ENCODE results near the gene KIFC3. TPM values are rescaled to one million over a fixed set of nuclear protein-coding genes. Genes with fewer than 3 reads are reported as not detected.

Gene KIFC3
- total and polyA plus RNA-seq, 2 of the 8 experiments (the other 6 are each of a cell fraction or from before 2014, with no cell fraction given) = 2.1 to 7.1 TPM

GRCh38 chr16:57815987-57816745 is 13.9 kb upstream of the KIFC3 start (continued):
- TF ChIP-seq TBP (IDR thresholded peaks at IDR 0.05; ENCODE audit: low read depth, low read length) (peak; percentile 11; the same call in 1 of the 2 replicates), SP1 (IDR thresholded peaks at IDR 0.05; ENCODE audit: low read depth, low read length) (peak; percentile 67; the same call in 1 of the 2 replicates), CHD2 (IDR thresholded peaks at IDR 0.05; ENCODE audit: low read length) (0 out of 2 replicates have a peak, but pooled peaks have one; percentile 26), MAX (IDR thresholded peaks at IDR 0.05) (peak; percentile 55; the same call in 1 of the 2 replicates), PHF8 (conservative IDR thresholded peaks at IDR 0.05; ENCODE audit: low read depth, low read length) (no peak), SIN3A (conservative IDR thresholded peaks at IDR 0.05 in 1 of 2, IDR thresholded peaks at IDR 0.05 in 1 of 2; ENCODE audit: low read depth in 1 of 2, low read length in 2 of 2) (peak; percentile 95 to 99), MAFK (IDR thresholded peaks at IDR 0.05; ENCODE audit: low read depth, low read length) (peak; percentile 6; the same call in 1 of the 2 replicates), TCF12 (IDR thresholded peaks at IDR 0.05; ENCODE audit: low read depth, low read length) (0 out of 2 replicates have a peak, but pooled peaks have one; percentile 66), RBBP5 (IDR thresholded peaks at IDR 0.05; ENCODE audit: borderline replicate concordance, low read depth, low read length) (0 out of 2 replicates have a peak, but pooled peaks have one; percentile 21), CREB1 (IDR thresholded peaks at IDR 0.05) (peak; percentile 58; the same call in 1 of the 2 replicates)
